ENCODE measurements around the gene GSG1.

GSG1 gene

GRCh38 chr12:13103391-13104033, at the start of gene GSG1:
Gene GSG1, minus strand, starts transcription at chr12:13103667. Its CDS starts 155 bp downstream, at chr12:13103512.
- no peak for DNase-seq

GRCh38 chr12:13153180-13153579, 49.7 kb upstream of the GSG1 start:
- DNase-seq, result no peak

GRCh38 chr12:13152756-13153155, 49.3 kb upstream of the GSG1 start:
- no peak for DNase-seq

DNA sequence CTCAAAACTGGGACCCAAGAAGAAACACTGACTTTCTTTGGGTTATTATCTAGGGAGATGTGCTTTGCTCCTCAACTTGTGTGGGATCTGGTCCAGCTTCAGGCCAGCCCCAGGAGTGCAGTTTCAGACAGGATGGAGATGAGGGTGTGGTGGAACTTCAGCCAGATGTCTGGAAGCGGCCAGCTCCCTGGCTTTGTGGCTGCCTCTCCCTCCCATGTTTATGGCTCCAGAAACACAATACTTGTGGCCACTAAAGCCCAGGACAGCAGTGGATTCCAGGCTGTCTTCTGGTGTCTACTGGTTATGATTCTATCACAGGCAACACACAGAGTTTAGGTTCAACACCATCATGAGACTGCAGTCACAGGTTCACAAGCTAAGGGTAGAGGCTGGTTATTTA, 48.8 kb upstream of the GSG1 start:
- no peak for DNase-seq

GRCh38 chr12:13149411-13149810, 45.9 kb upstream of the GSG1 start:
- no peak for DNase-seq

DNA sequence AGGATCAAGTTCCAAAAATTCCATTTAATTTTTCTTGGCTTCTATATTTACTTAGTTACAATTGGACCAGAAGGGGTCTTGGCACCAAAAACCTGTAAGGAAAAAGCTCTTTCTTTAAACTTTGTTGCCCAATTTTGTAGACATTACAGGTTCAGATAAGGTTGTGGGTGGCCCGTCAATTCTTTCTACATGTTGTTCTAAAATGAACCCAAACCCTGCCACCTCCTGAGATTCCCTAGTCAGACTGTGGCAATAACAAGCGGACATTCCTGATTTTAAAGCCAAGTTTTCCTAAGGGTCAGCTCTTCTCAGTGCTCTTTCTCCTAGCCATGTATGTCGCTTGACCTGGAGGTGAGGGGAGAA, 45.0 kb upstream of the GSG1 start:
- no peak for DNase-seq

DNA sequence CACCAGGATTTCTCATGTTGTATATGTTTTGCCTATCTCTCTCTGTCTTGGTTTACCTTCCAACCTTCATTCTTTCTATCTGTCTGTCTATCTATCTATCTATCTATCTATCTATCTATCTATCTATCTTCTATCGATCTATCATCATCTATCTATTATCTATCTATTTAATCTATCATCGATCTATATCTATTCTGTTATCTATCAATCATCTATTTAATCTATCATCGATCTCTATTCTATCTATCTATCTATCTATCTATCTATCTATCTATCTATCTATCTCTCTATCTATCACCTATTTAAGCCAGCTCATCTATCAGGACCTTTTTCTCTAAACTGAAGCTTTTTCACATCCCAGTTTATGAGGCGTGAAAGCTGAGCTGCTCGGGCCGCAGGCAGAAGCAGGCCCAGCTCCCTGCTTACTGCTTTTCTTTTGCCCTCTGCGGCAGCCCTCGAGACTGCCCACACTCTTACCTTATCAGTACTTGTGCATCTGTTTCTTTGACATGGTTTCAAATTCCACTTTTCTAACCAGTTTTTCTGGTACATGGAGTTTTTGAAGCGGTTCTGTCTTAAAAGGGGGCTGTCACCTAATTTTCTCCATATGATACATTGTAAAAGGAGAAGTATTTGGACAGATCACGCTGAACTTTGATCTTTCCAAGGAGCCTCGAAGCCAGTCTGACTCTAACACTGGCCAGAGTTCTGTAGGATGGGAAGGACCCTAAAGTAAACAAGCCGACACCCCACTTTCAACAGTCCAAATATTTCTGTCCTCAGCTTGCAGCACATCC, 44.4 kb upstream of the GSG1 start:
- no peak for DNase-seq

- DNase-seq, result no peak
Observed at GRCh38 chr12:13146336-13146938, 43.0 kb upstream of the GSG1 start.

- no peak for DNase-seq
Observed at GRCh38 chr12:13144266-13144828, 40.9 kb upstream of the GSG1 start.

DNA sequence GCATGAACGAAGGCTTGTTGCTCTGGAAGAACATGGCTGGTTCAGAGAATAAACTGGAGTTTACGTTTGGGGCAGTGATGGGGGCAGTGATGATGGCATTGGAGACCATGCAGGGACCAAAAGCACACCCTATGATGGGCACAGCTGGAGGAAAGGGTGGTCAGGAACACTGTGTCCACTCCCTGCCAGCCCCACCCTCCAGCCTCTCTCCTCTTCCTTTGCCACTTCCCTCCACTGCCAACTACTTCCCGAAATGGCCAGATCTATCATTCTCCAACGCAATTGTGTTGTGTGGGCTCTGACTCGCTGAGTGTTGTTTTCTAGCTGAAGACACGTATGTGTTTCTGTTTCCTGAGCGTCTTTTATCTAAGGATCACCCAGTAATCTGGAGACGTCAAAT, 39.3 kb upstream of the GSG1 start:
- no peak for DNase-seq

GRCh38 chr12:13141686-13142085, 38.2 kb upstream of the GSG1 start:
- no peak for DNase-seq

GRCh38 chr12:13135371-13136178, 32.1 kb upstream of the GSG1 start:
- DNase-seq, result no peak

GRCh38 chr12:13133886-13134285, 30.4 kb upstream of the GSG1 start:
- no peak for DNase-seq

- no peak for DNase-seq
Observed at GRCh38 chr12:13130981-13131380, 27.5 kb upstream of the GSG1 start.

DNA sequence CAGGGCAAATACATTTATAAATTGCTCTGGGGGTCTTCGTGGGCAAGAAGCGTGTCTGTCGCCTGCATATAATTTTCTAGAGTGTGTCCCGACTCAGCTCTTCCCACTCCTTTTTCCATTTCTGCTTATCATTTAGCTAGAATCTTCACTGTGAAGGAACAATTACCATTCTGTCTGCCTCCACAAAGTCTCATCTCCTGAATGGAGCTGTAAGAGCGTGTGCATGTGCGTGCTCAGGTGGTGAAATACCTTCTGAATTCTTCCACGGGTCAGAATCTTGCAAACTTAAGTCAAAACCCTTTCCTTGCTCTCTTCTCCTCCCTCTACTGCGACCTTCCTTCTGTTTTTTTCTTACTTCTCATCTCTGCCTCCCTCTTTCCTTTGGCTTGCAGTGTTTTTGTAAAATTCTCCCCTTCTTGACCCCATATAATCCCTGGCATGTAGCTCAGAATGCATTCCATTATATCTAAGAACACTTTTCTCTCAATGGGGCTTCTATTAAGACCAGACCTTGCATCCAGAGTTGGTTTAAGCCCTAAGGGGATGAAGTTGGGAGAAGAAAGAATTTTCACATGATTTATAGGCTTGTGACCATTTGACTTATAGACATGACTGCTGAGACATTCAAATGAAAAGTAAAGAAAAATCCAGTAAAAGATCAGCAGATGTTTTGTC, 25.0 kb upstream of the GSG1 start:
- DNase-seq, result no peak

DNA sequence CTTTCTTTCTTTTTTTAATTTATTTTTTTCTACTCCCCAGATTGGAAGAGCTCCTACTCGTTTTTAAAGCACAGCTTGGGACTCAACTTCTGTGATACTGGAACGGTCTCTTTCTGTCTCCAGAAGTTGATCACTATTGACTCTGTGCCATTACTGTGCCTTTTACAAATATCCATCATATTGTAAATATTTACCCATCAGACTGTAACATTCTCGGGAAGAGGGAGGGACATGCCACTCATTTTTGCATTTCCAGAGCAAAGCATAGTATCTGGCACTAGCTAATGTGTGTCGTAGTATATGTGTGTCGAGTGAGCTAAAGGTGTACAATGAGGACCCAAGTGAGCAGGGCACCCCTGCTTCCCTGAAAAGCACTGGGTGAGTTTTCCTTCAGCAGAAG, 24.0 kb upstream of the GSG1 start:
- DNase-seq, result no peak

GRCh38 chr12:13126494-13126893, 23.0 kb upstream of the GSG1 start:
- DNase-seq, result no peak

- DNase-seq, result no peak
Observed at GRCh38 chr12:13125996-13126395, 22.5 kb upstream of the GSG1 start.

GRCh38 chr12:13124656-13125505, 21.4 kb upstream of the GSG1 start:
- no peak for DNase-seq

- DNase-seq, result no peak
Observed at GRCh38 chr12:13121568-13121967, 18.1 kb upstream of the GSG1 start.

- no peak for DNase-seq
Observed at GRCh38 chr12:13120413-13120812, 16.9 kb upstream of the GSG1 start.

GRCh38 chr12:13119826-13120225, 16.4 kb upstream of the GSG1 start:
- no peak for DNase-seq
